Stimulated activated CD8-positive, alpha-beta memory T cell treated with anti-CD3 and anti-CD28 coated beads, Interleukin-15, amount 100 ng/mL, for 4 hours (primary cell): Measurements from ENCODE around the gene CPLX1.
"Not testable (repeated sequence)": the region's sequence is repeated elsewhere in the genome, so short reads cannot be mapped to it uniquely, and the experiment has no call there.

Source experiments
- DNase-seq, 2 donors: peaks; one replicate each; pipeline ENCODE4 v3.0.0-alpha.2; 2020; ENCODE audit warnings: low read depth in 2 of 2

CPLX1 gene

GRCh38 chr4:791898-792625, 33.9 kb downstream of the CPLX1 start:
- no peak for DNase-seq

GRCh38 chr4:791252-791897, 34.6 kb downstream of the CPLX1 start:
- no peak for DNase-seq

- no peak for DNase-seq
Measured at GRCh38 chr4:790466-790820, 35.5 kb downstream of the CPLX1 start.

DNA sequence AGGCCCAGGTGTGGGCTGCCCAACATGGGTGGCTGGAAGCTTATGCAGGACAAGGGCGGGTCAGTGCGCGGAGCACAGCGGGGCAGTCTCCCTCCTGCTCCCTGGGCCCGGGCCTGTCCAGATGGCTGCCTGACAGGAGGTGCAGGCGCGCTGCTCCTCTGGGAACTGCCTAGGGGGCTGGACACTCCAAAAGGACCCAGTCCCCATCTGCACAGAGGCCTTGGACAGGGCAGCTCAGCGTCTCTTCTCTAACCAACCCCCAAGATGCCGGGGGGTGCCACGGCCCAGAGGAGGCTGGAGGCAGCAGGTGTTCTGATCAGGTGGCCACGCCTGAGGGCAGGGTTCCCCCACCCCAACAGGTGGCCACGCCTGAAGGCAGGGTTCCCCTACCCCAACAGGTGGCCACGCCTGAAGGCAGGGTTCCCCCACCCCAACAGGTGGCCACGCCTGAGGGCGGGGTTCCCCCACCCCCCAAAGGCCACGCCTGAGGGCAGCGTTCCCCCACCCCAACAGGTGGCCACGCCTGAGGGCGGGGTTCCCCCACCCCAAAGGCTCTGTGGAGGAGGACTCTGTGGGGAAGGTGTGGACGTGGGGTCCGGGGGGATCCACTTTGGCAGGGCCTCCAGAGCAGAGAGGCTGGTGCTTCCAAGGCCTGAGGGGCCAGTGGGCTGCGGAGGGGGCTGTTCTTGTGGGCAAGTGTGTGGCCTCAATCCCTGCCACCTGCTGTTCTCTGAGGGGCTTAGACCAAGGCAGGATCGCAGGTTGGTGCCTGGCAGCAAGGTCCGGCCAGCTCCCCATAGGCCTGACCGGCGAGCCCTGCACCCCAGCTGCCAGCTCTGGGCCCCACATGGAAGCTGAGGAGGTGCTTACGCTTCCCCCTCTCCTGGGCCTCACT, 36.1 kb downstream of the CPLX1 start:
- DNase-seq = no peak

DNA sequence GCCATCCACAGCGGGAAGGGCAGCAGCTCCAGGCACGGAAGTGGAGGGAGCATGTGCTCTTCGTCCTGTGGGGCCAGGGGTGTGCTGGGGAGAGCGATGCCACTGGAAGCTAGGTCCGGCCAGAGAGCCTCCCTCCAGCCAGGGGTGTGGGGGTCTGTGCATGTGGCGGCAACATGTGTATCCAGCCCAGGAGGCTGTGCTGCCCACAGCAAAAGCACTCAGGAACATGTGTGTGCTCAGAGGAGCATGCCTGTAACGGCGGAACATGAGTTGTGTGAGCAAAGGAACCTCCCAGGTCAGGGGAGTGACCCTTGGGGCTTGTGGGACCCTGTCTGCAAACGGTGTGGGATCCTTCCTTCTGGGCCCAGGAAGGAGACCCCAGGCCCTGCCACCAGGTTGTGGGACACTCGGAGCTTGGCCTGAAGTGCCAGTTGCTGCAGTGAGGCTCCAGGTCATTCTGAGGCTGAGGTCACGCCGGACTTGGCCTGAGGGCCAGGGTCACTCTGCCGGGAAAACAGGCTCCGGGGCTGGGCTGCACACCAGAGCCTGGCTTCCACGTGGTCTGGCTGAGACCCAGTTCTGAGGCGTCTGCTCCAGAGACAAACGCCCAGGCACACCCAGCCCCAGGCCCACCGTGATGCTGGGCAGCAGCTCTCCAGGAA, 37.2 kb downstream of the CPLX1 start:
- no peak for DNase-seq

DNA sequence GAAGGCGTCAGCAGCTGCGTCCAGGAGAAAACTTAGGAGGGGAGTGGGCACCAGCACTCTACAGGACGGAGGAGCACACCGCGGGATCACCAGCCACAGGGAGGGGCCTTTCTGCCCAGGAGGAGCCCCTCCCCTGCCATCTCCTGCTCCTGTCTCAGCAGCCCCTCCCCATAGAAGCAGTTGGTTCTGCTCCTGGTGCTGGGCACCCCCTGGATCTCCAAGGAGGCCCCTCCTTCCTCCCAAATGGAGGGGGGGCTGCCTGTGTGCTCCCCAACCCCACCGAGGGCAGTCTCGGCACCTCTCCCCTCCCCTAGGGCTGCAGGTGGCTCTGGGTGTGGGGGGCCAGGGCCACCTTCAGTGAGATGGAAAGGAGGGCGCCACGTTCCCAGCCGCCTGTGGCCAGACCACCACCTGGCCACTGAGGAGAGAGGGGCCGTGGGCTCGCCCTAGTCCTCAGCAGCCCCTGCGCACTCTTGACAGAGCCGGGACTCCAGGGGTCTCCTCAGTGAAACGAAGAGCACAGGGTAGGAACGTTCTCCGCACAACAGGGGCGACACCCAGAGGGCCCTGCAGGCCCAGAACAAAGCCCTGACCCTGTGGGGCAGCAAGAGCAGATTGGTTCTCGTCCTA, 37.8 kb downstream of the CPLX1 start:
- DNase-seq = no peak

DNA sequence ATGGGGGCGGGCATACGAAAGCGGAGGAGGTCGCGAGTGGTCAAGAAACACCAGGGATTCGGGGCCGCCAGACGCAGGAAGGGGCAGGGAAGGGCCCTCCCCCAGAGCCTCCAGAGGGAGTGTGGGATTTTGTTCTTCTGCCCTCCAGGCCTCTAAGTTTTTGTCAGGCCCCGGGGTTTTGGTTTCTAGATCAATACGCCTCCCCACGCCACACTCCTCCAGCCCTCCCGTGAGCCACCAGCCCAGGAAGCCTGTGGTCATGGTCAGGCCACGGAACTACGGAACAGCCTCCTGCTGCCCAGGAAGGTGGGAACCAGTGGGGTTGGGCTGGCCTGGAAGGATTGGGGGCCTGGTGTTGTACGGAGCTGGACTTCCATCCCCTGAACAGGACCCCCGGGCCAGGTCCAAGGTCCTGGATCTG, 38.4 kb downstream of the CPLX1 start:
- no peak for DNase-seq

DNA sequence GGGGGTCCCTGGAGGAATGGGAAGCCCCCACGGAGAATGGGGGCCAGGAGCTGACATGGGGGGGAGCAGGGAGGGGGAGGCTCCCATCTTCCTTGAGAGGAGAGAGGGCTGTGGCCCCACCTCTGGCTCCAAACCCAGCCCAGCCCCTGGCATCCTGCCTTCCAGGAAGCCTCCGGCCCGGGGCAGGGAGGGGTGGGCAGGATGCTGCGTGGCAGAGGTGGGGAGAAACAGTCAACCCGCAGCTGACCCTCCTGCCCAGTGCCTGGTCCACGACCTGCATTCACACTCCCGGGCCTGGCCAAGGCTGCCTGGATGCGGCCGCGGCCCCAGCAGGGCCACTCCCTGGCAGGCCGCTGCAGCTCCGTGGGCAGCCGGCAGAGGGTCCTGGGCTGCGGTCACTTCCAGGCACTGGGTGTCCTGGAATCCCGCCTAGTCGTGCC, 39.0 kb downstream of the CPLX1 start:
- DNase-seq = no peak

DNA sequence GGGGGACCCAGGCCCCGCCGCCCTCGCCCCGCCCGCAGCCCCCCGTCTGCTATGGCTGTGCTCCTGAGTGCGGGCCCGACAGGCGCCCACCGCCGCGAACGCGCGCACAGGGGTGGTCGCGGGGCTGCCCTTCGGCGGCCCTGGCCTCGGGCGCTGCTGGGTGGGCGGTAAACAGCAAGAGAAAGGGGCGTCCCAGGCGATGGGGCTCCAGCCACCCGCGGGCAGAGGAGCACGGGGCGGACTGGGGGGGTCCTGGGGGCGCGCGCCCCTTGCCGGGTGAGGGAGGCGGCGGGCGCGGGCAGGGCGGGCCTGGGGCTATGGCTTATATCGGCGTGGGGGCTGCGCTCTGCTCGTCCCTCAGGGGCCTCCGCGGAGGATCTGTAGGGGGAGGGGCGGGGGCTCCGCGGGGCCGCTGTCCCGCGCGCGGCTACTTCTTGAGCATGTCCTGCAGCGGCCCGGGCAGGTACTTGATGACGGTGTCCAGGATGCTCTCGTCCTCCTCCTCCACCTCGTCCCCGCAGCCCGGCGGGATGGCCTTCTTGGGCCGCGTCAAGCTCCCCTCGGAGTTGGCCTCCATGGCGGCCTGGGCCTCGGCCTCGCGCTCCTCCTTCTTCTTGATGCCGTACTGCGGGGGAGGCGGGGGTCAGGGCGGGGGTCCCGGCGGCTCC, 39.7 kb downstream of the CPLX1 start:
- no peak for DNase-seq

DNA sequence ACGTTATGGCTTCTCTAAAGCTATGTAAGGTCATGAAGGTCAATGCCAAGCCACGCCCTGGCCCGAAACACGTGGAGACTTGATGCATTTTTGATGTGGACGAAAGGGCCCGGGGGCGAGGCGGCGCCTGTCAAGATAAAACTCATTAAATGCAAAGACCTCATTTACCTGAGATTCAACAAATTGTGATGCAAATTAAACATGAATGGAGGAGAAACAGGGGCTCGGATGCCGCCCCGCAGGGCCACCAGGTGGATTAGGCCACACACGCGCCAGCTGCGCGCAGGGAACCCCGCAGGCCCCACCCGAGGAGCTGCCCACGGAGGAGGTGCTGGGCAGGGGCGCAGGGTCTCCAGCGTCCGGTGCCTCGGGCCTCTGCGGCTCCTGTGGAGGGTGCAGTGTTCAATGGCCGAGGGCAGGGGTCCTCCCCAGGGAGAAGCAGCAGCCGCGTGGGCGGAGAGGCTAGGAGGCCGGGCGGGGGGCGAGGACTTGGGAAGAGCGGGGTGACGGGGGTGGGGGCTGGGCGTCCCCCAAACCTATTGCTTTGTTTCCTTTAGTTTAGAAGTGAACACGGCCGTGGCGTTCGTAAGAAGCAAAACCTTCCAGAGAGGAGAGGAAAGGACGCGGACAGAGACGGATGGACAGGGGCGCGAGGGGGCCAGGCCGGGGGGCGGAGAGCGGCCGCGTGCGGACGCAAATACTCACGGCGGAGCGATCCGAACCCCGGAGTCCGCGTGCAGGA, 40.4 kb downstream of the CPLX1 start:
- no peak for DNase-seq

- no peak for DNase-seq
Measured at GRCh38 chr4:784401-785331, 41.3 kb downstream of the CPLX1 start.

DNA sequence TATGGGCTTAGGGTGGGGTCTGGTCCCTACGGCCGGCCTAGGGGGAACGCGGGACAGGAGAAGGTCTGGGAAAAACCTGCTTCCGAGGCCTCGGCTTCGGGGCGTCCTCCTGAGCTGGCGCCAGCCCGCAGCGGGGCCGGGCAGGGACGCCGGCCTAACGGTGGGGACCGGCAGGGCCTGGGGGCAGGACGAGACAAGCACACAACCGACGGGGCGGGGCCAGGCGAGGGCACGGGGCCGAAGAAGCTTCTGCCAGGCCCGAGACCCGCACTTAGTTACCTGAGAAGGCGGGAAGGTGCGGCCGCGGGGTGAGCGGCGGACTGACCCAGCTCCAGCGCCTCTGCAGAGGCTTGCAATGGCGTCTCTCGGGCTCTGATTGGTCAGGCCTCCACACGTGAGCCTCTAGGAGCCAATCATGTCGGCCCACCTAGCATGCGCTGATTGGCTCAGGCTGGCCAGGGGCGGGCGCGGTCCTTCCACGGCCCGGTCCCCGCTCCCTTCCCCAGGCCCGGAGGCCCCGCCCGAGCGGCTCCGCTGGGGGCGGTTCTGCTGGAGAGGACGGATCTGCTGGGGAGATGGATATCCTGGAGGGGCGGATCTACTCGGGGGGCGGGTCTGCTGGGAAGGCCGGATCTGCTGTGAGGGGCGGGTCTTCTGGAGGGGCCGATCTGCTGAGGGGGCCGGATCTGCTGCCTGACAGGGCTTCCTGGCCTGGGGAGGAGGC, 44.3 kb downstream of the CPLX1 start:
- DNase-seq = peak; percentile 96 to 98

GRCh38 chr4:780716-781492, 45.0 kb downstream of the CPLX1 start:
- no peak for DNase-seq

- DNase-seq = not testable (repeated sequence)
Measured at GRCh38 chr4:780255-780654, 45.7 kb downstream of the CPLX1 start.

- no peak for DNase-seq
Measured at GRCh38 chr4:779555-779954, 46.4 kb downstream of the CPLX1 start.

- DNase-seq = no peak
Measured at GRCh38 chr4:777520-778262, 48.2 kb downstream of the CPLX1 start.
